ENCODE measurements around the gene S100A2.

- TF ChIP-seq CTCF (IDR thresholded peaks at IDR 0.05) = no peak
- TF ChIP-seq POLR2A (IDR thresholded peaks at IDR 0.05) = no peak
Measured at GRCh38 chr1:153539395-153540093, 26.1 kb downstream of the S100A2 start.

Data from right lobe of liver (tissue), 4 donors.